ENCODE results near the gene ODAD3. TPM values are rescaled to one million over a fixed set of nuclear protein-coding genes. Genes with fewer than 3 reads are reported as not detected.
A peak's percentile ranks its signal among the peaks of the same experiment; 100 is the strongest.

The ODAD3 gene
- polyA plus RNA-seq, 1 donor: 0.79 TPM

GRCh38 chr19:11374433-11375142 lies 60.3 kb downstream of the ODAD3 start, which contains the start of gene SWSAP1:
TSS of gene SWSAP1 (plus strand) at chr19:11374666. CDS start at chr19:11374681, 15 bp downstream.
- Histone ChIP-seq H3K27ac (ENCODE audit: low read length) (peak within 1 kb of the TSS; percentile 93), H3K27me3 (ENCODE audit: control insufficient read depth, insufficient read depth, low read length) (no peaks in the 10 kb centered on the region), H3K4me1 (ENCODE audit: control insufficient read depth, insufficient read depth, low read length) (peaks cover 13% of the 10 kb centered on the region), H3K4me3 (ENCODE audit: low read length) (peak within 1 kb of the TSS; percentile 71), H3K36me3 (ENCODE audit: control insufficient read depth, insufficient read depth, low read length) (peaks cover 5% of the 10 kb centered on the region), H3K9me3 (ENCODE audit: control insufficient read depth, low read depth, low read length) (no peaks in the 10 kb centered on the region)
- peak; percentile 99 to 100 for DNase-seq
- no CpG with 5 or more reads among the region's 44 CpGs for WGBS (ENCODE audit: insufficient coverage, low lambda C conversion rate)

- Histone ChIP-seq H3K9me3 (ENCODE audit: control insufficient read depth, low read depth, low read length) (no peaks in the 10 kb centered on the region), H3K36me3 (ENCODE audit: control insufficient read depth, insufficient read depth, low read length) (peaks cover 5% of the 10 kb centered on the region), H3K27ac (ENCODE audit: low read length) (peak overlapping the region; percentile 93), H3K27me3 (ENCODE audit: control insufficient read depth, insufficient read depth, low read length) (no peaks in the 10 kb centered on the region), H3K4me1 (ENCODE audit: control insufficient read depth, insufficient read depth, low read length) (peaks cover 13% of the 10 kb centered on the region), H3K4me3 (ENCODE audit: low read length) (peak overlapping the region; percentile 71)
- WGBS (ENCODE audit: insufficient coverage, low lambda C conversion rate): no CpG with 5 or more reads among the region's 11 CpGs
- DNase-seq: no peak
These were observed 61.0 kb downstream of the ODAD3 start for GRCh38 chr19:11373885-11374432.

GRCh38 chr19:11373166-11373884 lies 61.6 kb downstream of the ODAD3 start:
- no peaks in the 10 kb centered on the region for H3K27me3 ChIP-seq (ENCODE audit: control insufficient read depth, insufficient read depth, low read length)
- H3K4me1 ChIP-seq (ENCODE audit: control insufficient read depth, insufficient read depth, low read length): peaks cover 13% of the 10 kb centered on the region
- peaks cover under 1% of the 10 kb centered on the region for H3K36me3 ChIP-seq (ENCODE audit: control insufficient read depth, insufficient read depth, low read length)
- WGBS (ENCODE audit: insufficient coverage, low lambda C conversion rate): 60% methylated on average over 1 of the region's 10 CpGs
- H3K27ac ChIP-seq (ENCODE audit: low read length): peak overlapping the region; percentile 93
- no peaks in the 10 kb centered on the region for H3K9me3 ChIP-seq (ENCODE audit: control insufficient read depth, low read depth, low read length)
- peak in 1 of 2 donors; percentile 73 for DNase-seq
- H3K4me3 ChIP-seq (ENCODE audit: low read length): no peak overlapping the region

- Histone ChIP-seq H3K4me3 (ENCODE audit: low read length) (no peak overlapping the region), H3K4me1 (ENCODE audit: control insufficient read depth, insufficient read depth, low read length) (peaks cover 12% of the 10 kb centered on the region)
- 100% methylated on average over 1 of the region's 2 CpGs for WGBS (ENCODE audit: insufficient coverage, low lambda C conversion rate)
These were observed 64.2 kb downstream of the ODAD3 start for GRCh38 chr19:11370744-11371143.

More at GRCh38 chr19:11370744-11371143, 64.2 kb downstream of the ODAD3 start:
- peaks cover 7% of the 10 kb centered on the region for H3K36me3 ChIP-seq (ENCODE audit: control insufficient read depth, insufficient read depth, low read length)
- no peaks in the 10 kb centered on the region for H3K9me3 ChIP-seq (ENCODE audit: control insufficient read depth, low read depth, low read length)
- no peak overlapping the region for H3K27ac ChIP-seq (ENCODE audit: low read length)
- H3K27me3 ChIP-seq (ENCODE audit: control insufficient read depth, insufficient read depth, low read length): no peaks in the 10 kb centered on the region
- no peak for DNase-seq

Other genes starting within 250 kb of the ODAD3 start
- 75.5 TPM for gene KANK2, start 237.6 kb downstream of the ODAD3 start, polyA plus RNA-seq
- gene ANGPTL8, start 195.5 kb downstream of the ODAD3 start, polyA plus RNA-seq: 0.55 TPM
- 48.3 TPM for gene DOCK6, start 172.6 kb downstream of the ODAD3 start, polyA plus RNA-seq
- gene TSPAN16, start 139.0 kb downstream of the ODAD3 start, polyA plus RNA-seq: not detected
- gene RAB3D, start 95.5 kb downstream of the ODAD3 start, polyA plus RNA-seq: 82.9 TPM
- 111 TPM for gene TMEM205, start 88.9 kb downstream of the ODAD3 start, polyA plus RNA-seq
- gene CCDC159, start 88.6 kb downstream of the ODAD3 start, polyA plus RNA-seq: 48.0 TPM
- gene PLPPR2, start 79.7 kb downstream of the ODAD3 start, polyA plus RNA-seq: 17.8 TPM
- gene SWSAP1, start 60.5 kb downstream of the ODAD3 start, polyA plus RNA-seq: 2.8 TPM
- 12.0 TPM for gene EPOR, start 50.8 kb downstream of the ODAD3 start, polyA plus RNA-seq
- 5.3 TPM for gene RGL3, start 15.8 kb downstream of the ODAD3 start, polyA plus RNA-seq
- 380 TPM for gene PRKCSH, start 514 bp upstream of the ODAD3 start, polyA plus RNA-seq
- gene ELAVL3, start 45.9 kb upstream of the ODAD3 start, polyA plus RNA-seq: 4.2 TPM
- 8.7 TPM for gene ZNF653, start 70.7 kb upstream of the ODAD3 start, polyA plus RNA-seq
- gene ECSIT, start 94.0 kb upstream of the ODAD3 start, polyA plus RNA-seq: 43.2 TPM
- gene CNN1, start 103.7 kb upstream of the ODAD3 start, polyA plus RNA-seq: 119 TPM
- gene ELOF1, start 124.1 kb upstream of the ODAD3 start, polyA plus RNA-seq: 44.7 TPM
- 118 TPM for gene ACP5, start 142.5 kb upstream of the ODAD3 start, polyA plus RNA-seq
- gene ZNF627, start 162.4 kb upstream of the ODAD3 start, polyA plus RNA-seq: 15.6 TPM

All from large intestine (tissue), 3 donors.